Caco-2 (cell line): Measurements from ENCODE around the gene CEP57L1. TPM values are rescaled to one million over a fixed set of nuclear protein-coding genes. Genes with fewer than 3 reads are reported as not detected.
A peak's percentile ranks its signal among the peaks of the same experiment; 100 is the strongest.

Experiments used
- BruUV-seq: library from RNA; stranded (reverse); fragments of 400-500 nt; replicated peaks from 2 replicates; lab custom pipeline; 2021; lab: Mats Ljungman, UMichigan
- CTCF ChIA-PET: fragments of 300-600 bp; sonication (Branson Sonifier 250); formaldehyde crosslinking; loops from one replicate; lab custom pipeline; 2022; ENCODE audit warnings: antibody characterized with exemption; lab: Charles Lee
- POLR2A ChIA-PET: fragments of 300-600 bp; sonication (Branson Sonifier 250); formaldehyde crosslinking; loops from one replicate; lab custom pipeline; 2022; ENCODE audit warnings: antibody characterized with exemption; lab: Charles Lee
- DNase-seq, 2 experiments: peaks; one replicate each; pipeline versions ENCODE4 v3.0.0 to v3.0.0-alpha.2; 2020 to 2022
- H3K27me3 ChIP-seq: replicated peaks from 2 replicates; pipeline ENCODE4 v1.6.0; 2011; ENCODE audit warnings: low read length; ENCODE audit not compliant: control insufficient read depth, insufficient read depth
- H3K36me3 ChIP-seq: 2 replicates; pipeline ENCODE4 v1.5.1; 2011; ENCODE audit warnings: low read length; ENCODE audit not compliant: control insufficient read depth, insufficient read depth
- H3K4me1 ChIP-seq: fragments of 250-450 bp; sonication (Bioruptor Pico); 2 replicates; pipeline ENCODE4 v1.5.1; 2020; ENCODE audit warnings: mild to moderate bottlenecking
- H3K4me3 ChIP-seq: 2 replicates; pipeline ENCODE4 v1.5.1; 2011; ENCODE audit warnings: low read depth, mild to moderate bottlenecking, control low read depth, low read length
- H3K9me3 ChIP-seq: fragments of 250-450 bp; sonication (Bioruptor Pico); 2 replicates; pipeline ENCODE4 v1.5.1; 2020; ENCODE audit warnings: mild to moderate bottlenecking, moderate library complexity
- H3K27ac Mint-ChIP-seq: one replicate; pipeline ENCODE4 v1.8.0; 2022; ENCODE audit warnings: mixed read lengths; ENCODE audit not compliant: unreplicated experiment
- H3K27me3 Mint-ChIP-seq: one replicate; pipeline ENCODE4 v1.8.0; 2022; ENCODE audit warnings: mixed read lengths; ENCODE audit not compliant: insufficient read depth, unreplicated experiment
- H3K36me3 Mint-ChIP-seq: one replicate; pipeline ENCODE4 v1.8.0; 2022; ENCODE audit warnings: mild to moderate bottlenecking, mixed read lengths; ENCODE audit not compliant: insufficient read depth, unreplicated experiment
- H3K4me1 Mint-ChIP-seq: one replicate; pipeline ENCODE4 v1.8.0; 2022; ENCODE audit warnings: low read depth, mixed read lengths; ENCODE audit not compliant: unreplicated experiment
- H3K4me3 Mint-ChIP-seq: one replicate; pipeline ENCODE4 v1.8.0; 2022; ENCODE audit warnings: mild to moderate bottlenecking, moderate library complexity, mixed read lengths; ENCODE audit not compliant: unreplicated experiment
- H3K9me3 Mint-ChIP-seq: one replicate; pipeline ENCODE4 v1.8.0; 2022; ENCODE audit warnings: mixed read lengths; ENCODE audit not compliant: unreplicated experiment
- CTCF ChIP-seq, 2 experiments: fragments of 200-600 bp in 1 of 2; IDR thresholded peaks; 1 replicate in 1 of 2; 2 replicates in 1 of 2; pipeline versions ENCODE4 v1.5.1 to v1.8.0; 2011 to 2022; ENCODE audit warnings: antibody characterized with exemption in 1 of 2, control low read depth in 1 of 2, inconsistent platforms in 1 of 2, low read depth in 1 of 2, low read length in 1 of 2, mild to moderate bottlenecking in 1 of 2, moderate library complexity in 1 of 2; ENCODE audit not compliant: insufficient read depth in 1 of 2, severe bottlenecking in 1 of 2, unreplicated experiment in 1 of 2
- intact Hi-C: fragments of 100-400 bp; cut with micrococcal nuclease; formaldehyde crosslinking; loops from one replicate; pipeline ENCODE4 v1.10.0; 2022; ENCODE audit not compliant: unreplicated experiment
- total RNA-seq: library from RNA; stranded (reverse); gene quantifications from 2 replicates; pipeline ENCODE4 v1.2.3, GENCODE V29; 2022

Gene CEP57L1
- total RNA-seq, 1 experiment from 2014 or later: 12.7 TPM

GRCh38 chr6:109048670-109049415, 46.5 kb upstream of the CEP57L1 start:
- Mint-ChIP-seq H3K4me3 (no peak overlapping the region), H3K27me3 (no peaks in the 10 kb centered on the region), H3K9me3 (peaks cover 9% of the 10 kb centered on the region), H3K27ac (peak overlapping the region; percentile 23), H3K4me1 (peaks cover 50% of the 10 kb centered on the region), H3K36me3 (peaks cover 4% of the 10 kb centered on the region)
- Histone ChIP-seq H3K4me3 (no peak overlapping the region), H3K27me3 (no peaks in the 10 kb centered on the region), H3K4me1 (peaks cover 52% of the 10 kb centered on the region), H3K36me3 (no peaks in the 10 kb centered on the region), H3K9me3 (no peaks in the 10 kb centered on the region)
- no peak for TF ChIP-seq CTCF (IDR thresholded peaks at IDR 0.05; ENCODE audit: insufficient read depth in 1 of 2, low read depth in 1 of 2, low read length in 1 of 2, severe bottlenecking in 1 of 2, unreplicated experiment in 1 of 2)
- BruUV-seq: no TSS peak
- ChIA-PET CTCF (no interaction called here), POLR2A (interaction anchor here (0.6 kb wide), 2 partner anchors 39 to 784 kb away, joined by 3 to 14 read pairs; no protein-coding TSS in a partner anchor)
- DNase-seq: no peak
- intact Hi-C loops: no loop called here

GRCh38 chr6:109050012-109050411, 45.3 kb upstream of the CEP57L1 start:
- intact Hi-C loops: no loop called here
- ChIA-PET CTCF (interaction anchor here (1.0 kb wide), 1 partner anchor 22 kb away, joined by 7 read pairs; no protein-coding TSS in a partner anchor), POLR2A (no interaction called here)
- no peaks in the 10 kb centered on the region for H3K36me3 ChIP-seq
- H3K9me3 ChIP-seq: no peaks in the 10 kb centered on the region
- DNase-seq: no peak
- Mint-ChIP-seq H3K27ac (no peak overlapping the region), H3K9me3 (peaks cover 9% of the 10 kb centered on the region), H3K4me1 (peaks cover 50% of the 10 kb centered on the region), H3K4me3 (no peak overlapping the region), H3K27me3 (no peaks in the 10 kb centered on the region), H3K36me3 (peaks cover 4% of the 10 kb centered on the region)
- BruUV-seq: no TSS peak
- no peak for TF ChIP-seq CTCF (IDR thresholded peaks at IDR 0.05; ENCODE audit: insufficient read depth in 1 of 2, low read depth in 1 of 2, low read length in 1 of 2, severe bottlenecking in 1 of 2, unreplicated experiment in 1 of 2)
- H3K4me1 ChIP-seq: peaks cover 53% of the 10 kb centered on the region
- no peak overlapping the region for H3K4me3 ChIP-seq
- no peaks in the 10 kb centered on the region for H3K27me3 ChIP-seq

GRCh38 chr6:109050447-109051102, 44.7 kb upstream of the CEP57L1 start:
- BruUV-seq: no TSS peak
- ChIA-PET CTCF (interaction anchor here (1.0 kb wide), 1 partner anchor 22 kb away, joined by 7 read pairs; no protein-coding TSS in a partner anchor), POLR2A (no interaction called here)
- no peaks in the 10 kb centered on the region for H3K27me3 Mint-ChIP-seq
- Histone ChIP-seq H3K27me3 (no peaks in the 10 kb centered on the region), H3K4me3 (no peak overlapping the region), H3K4me1 (peaks cover 49% of the 10 kb centered on the region), H3K36me3 (no peaks in the 10 kb centered on the region), H3K9me3 (no peaks in the 10 kb centered on the region)
- peaks cover 45% of the 10 kb centered on the region for H3K4me1 Mint-ChIP-seq
- intact Hi-C loops: no loop called here
- TF ChIP-seq CTCF (IDR thresholded peaks at IDR 0.05; ENCODE audit: insufficient read depth in 1 of 2, low read depth in 1 of 2, low read length in 1 of 2, severe bottlenecking in 1 of 2, unreplicated experiment in 1 of 2): no peak
- no peak overlapping the region for H3K27ac Mint-ChIP-seq
- H3K9me3 Mint-ChIP-seq: peaks cover 9% of the 10 kb centered on the region
- no peak overlapping the region for H3K4me3 Mint-ChIP-seq
- H3K36me3 Mint-ChIP-seq: peaks cover 4% of the 10 kb centered on the region
- no peak for DNase-seq
